SJSA1 (cell line): ENCODE data around the gene C16orf46. TPM values are rescaled to one million over a fixed set of nuclear protein-coding genes. Genes with fewer than 3 reads are reported as not detected.

Source experiments
- DNase-seq, 2 experiments: peaks; one replicate each; pipeline ENCODE4 v3.0.0-alpha.2; 2015 to 2020; ENCODE audit warnings: low spot score in 2 of 2, low read depth in 1 of 2
- H3K27ac ChIP-seq: fragments of 250-450 bp; sonication (Bioruptor Pico); 2 replicates; pipeline ENCODE4 v1.5.1; 2020; ENCODE audit warnings: mild to moderate bottlenecking, moderate library complexity
- H3K27me3 ChIP-seq: fragments of 250-450 bp; sonication (Bioruptor Pico); replicated peaks from 2 replicates; pipeline ENCODE4 v1.5.1; 2020; ENCODE audit warnings: mild to moderate bottlenecking, moderate library complexity
- H3K36me3 ChIP-seq: fragments of 250-450 bp; sonication (Bioruptor Pico); 2 replicates; pipeline ENCODE4 v1.5.1; 2020; ENCODE audit warnings: mild to moderate bottlenecking
- H3K4me1 ChIP-seq: fragments of 250-450 bp; sonication (Bioruptor Pico); replicated peaks from 2 replicates; pipeline ENCODE4 v1.6.1; 2021; ENCODE audit warnings: mild to moderate bottlenecking
- H3K4me3 ChIP-seq: fragments of 250-450 bp; sonication (Bioruptor Pico); 2 replicates; pipeline ENCODE4 v1.5.1; 2020; ENCODE audit warnings: mild to moderate bottlenecking
- H3K9me3 ChIP-seq: fragments of 250-450 bp; sonication (Bioruptor Pico); replicated peaks from 2 replicates; pipeline ENCODE4 v1.5.1; 2020; ENCODE audit warnings: mild to moderate bottlenecking
- total RNA-seq: library from RNA; depleted of rRNA; stranded (reverse); fragments of >200 nt; shearing (Covaris generic); gene quantifications from 2 replicates; pipeline ENCODE4 v1.2.3, GENCODE V29; 2014; rRNA removed

The C16orf46 gene
- total RNA-seq, 1 experiment from 2014 or later: 0.18 TPM

DNA sequence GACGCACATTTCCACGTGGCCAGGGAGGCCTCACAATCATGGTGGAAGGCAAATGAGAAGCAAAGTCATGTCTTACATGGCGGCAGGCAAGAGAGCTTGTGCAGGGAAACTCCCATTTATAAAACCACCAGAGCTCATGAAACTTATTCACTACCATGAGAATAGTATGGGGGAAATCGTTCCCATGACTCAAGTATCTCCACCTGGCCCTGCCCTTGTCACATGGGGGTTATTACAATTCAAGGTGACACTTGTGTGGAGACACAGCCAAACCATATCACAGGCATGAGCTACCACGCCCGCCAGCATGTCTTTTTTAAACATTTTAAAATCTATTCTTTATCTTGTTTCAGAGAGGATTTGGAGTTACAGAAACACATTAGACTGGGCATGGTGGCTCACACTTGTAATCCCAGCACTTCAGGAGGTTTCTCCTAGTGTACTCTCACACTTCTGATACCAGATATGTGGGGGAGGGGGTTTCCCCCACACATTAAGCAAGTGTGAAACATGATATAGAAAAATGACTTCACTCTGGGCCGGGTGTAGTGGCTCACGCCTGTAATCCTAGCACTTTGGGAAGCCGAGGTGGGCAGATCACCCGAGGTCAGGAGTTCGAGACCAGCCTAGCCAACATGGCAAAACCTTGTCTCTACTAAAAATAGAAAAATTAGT, 47.0 kb downstream of the C16orf46 start:
- no peak overlapping the region for H3K27ac ChIP-seq
- no peaks in the 10 kb centered on the region for H3K9me3 ChIP-seq
- no peak overlapping the region for H3K4me3 ChIP-seq
- H3K27me3 ChIP-seq: no peaks in the 10 kb centered on the region
- no peaks in the 10 kb centered on the region for H3K4me1 ChIP-seq
- DNase-seq: no peak
- peaks cover 48% of the 10 kb centered on the region for H3K36me3 ChIP-seq

- H3K27ac ChIP-seq: no peak overlapping the region
- H3K36me3 ChIP-seq: peaks cover 83% of the 10 kb centered on the region
- H3K9me3 ChIP-seq: no peaks in the 10 kb centered on the region
- H3K27me3 ChIP-seq: no peaks in the 10 kb centered on the region
- DNase-seq: no peak
- no peak overlapping the region for H3K4me3 ChIP-seq
- no peaks in the 10 kb centered on the region for H3K4me1 ChIP-seq
Measured at GRCh38 chr16:81026429-81026828, 50.6 kb downstream of the C16orf46 start.

GRCh38 chr16:81018496-81018895, 58.5 kb downstream of the C16orf46 start:
- no peak for DNase-seq
- H3K36me3 ChIP-seq: peaks cover 98% of the 10 kb centered on the region
- H3K4me1 ChIP-seq: no peaks in the 10 kb centered on the region

GRCh38 chr16:81014672-81015071, 62.4 kb downstream of the C16orf46 start:
- no peak for DNase-seq
- no peak overlapping the region for H3K27ac ChIP-seq
- H3K36me3 ChIP-seq: peaks cover 91% of the 10 kb centered on the region

More at GRCh38 chr16:81018496-81018895, 58.5 kb downstream of the C16orf46 start:
- no peaks in the 10 kb centered on the region for H3K27me3 ChIP-seq
- H3K9me3 ChIP-seq: no peaks in the 10 kb centered on the region
- H3K27ac ChIP-seq: no peak overlapping the region
- no peak overlapping the region for H3K4me3 ChIP-seq

DNA sequence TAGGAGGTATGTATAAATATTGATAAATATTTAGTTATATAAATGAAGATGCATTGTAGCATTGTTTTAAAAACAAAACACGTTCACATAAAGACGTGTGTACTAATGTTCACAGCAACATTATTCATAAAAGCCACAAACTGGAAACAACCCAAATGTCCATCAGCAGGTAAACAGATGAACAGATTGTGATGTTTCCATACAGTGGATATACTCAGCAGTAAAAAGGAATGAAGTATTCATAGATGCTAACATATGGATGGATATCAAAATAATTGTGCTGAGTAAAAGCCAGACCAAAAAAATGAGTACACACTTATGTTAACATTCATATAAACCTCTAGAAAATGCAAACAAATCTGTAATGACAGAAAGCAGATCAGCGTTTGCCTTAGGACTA, 64.1 kb downstream of the C16orf46 start:
- Histone ChIP-seq H3K4me1 (peaks cover 9% of the 10 kb centered on the region; the same call in 1 of the 2 replicates), H3K4me3 (no peak overlapping the region), H3K36me3 (peaks cover 85% of the 10 kb centered on the region), H3K27me3 (no peaks in the 10 kb centered on the region), H3K27ac (no peak overlapping the region), H3K9me3 (no peaks in the 10 kb centered on the region)
- no peak for DNase-seq

More at GRCh38 chr16:81014672-81015071, 62.4 kb downstream of the C16orf46 start:
- Histone ChIP-seq H3K27me3 (no peaks in the 10 kb centered on the region), H3K9me3 (no peaks in the 10 kb centered on the region), H3K4me1 (no peaks in the 10 kb centered on the region), H3K4me3 (no peak overlapping the region)

Other genes starting within 250 kb of the C16orf46 start
- 205 and 305 TPM in 2 replicates for gene CMC2, start 70.4 kb downstream of the C16orf46 start, total RNA-seq
- gene CENPN, start 70.0 kb downstream of the C16orf46 start, total RNA-seq: 82.5 and 109 TPM in 2 replicates
- 24.6 and 45.4 TPM in 2 replicates for gene ATMIN, start 41.4 kb downstream of the C16orf46 start, total RNA-seq
- gene GCSH, start 19.2 kb upstream of the C16orf46 start, total RNA-seq: 43.9 and 45.7 TPM in 2 replicates
- not detected in 2 replicates for gene BCO1, start 161.5 kb upstream of the C16orf46 start, total RNA-seq
- gene GAN, start 237.7 kb upstream of the C16orf46 start, total RNA-seq: 7.5 and 8.6 TPM in 2 replicates